HepG2 (cell line): ENCODE results near the gene SERTAD2. TPM values are rescaled to one million over a fixed set of nuclear protein-coding genes. Genes with fewer than 3 reads are reported as not detected.
A peak's percentile ranks its signal among the peaks of the same experiment; 100 is the strongest.

Experiments used
- ARNT2 ChIP-seq: sonication (generic); formaldehyde crosslinking; IDR thresholded peaks from 2 replicates; pipeline ENCODE4 v1.8.0; 2022; ENCODE audit warnings: mild to moderate bottlenecking, low read depth, missing genetic modification reagents, moderate library complexity
- EED ChIP-seq: sonication (generic); formaldehyde crosslinking; IDR thresholded peaks from 2 replicates; pipeline ENCODE4 v1.5.0; 2020; ENCODE audit warnings: mild to moderate bottlenecking, missing genetic modification reagents
- EP300 ChIP-seq, 3 experiments: sonication (generic) in 1 of 3; formaldehyde crosslinking in 1 of 3; IDR thresholded peaks; 2 replicates each; pipeline versions ENCODE4 v1.5.1 to v1.6.1; 2011 to 2020; ENCODE audit warnings: low read depth in 2 of 3, low read length in 2 of 3, borderline replicate concordance in 1 of 3, improper control_type of control experiment in 1 of 3, mild to moderate bottlenecking in 1 of 3, missing genetic modification reagents in 1 of 3, moderate library complexity in 1 of 3
- GATAD1 ChIP-seq: IDR thresholded peaks from 2 replicates; pipeline ENCODE4 v1.6.1; 2016; ENCODE audit warnings: missing genetic modification reagents, missing compliant biosample characterization
- LRRFIP1 ChIP-seq: sonication (generic); formaldehyde crosslinking; conservative IDR thresholded peaks from 2 replicates; pipeline ENCODE4 v1.4.0; 2020; ENCODE audit warnings: missing genetic modification reagents
- MAX ChIP-seq: IDR thresholded peaks from 2 replicates; pipeline ENCODE4 v1.6.1; 2012; ENCODE audit warnings: inconsistent platforms
- PPARG ChIP-seq: conservative IDR thresholded peaks from 2 replicates; pipeline ENCODE4 v1.6.1; 2016; ENCODE audit warnings: missing biosample characterization, missing genetic modification reagents
- SAP130 ChIP-seq: IDR thresholded peaks from 2 replicates; pipeline ENCODE4 v1.6.1; 2016; ENCODE audit warnings: low read depth
- SSRP1 ChIP-seq: IDR thresholded peaks from 2 replicates; pipeline ENCODE4 v1.6.1; 2016; ENCODE audit warnings: control low read depth
- ZNF639 ChIP-seq: conservative IDR thresholded peaks from 2 replicates; pipeline ENCODE4 v1.6.1; 2018; ENCODE audit warnings: missing genetic modification reagents
- ZNF770 ChIP-seq: sonication (generic); formaldehyde crosslinking; IDR thresholded peaks from 2 replicates; pipeline ENCODE4 v1.5.0; 2020; ENCODE audit warnings: mild to moderate bottlenecking, missing genetic modification reagents
- ZNF784 ChIP-seq: sonication (generic); formaldehyde crosslinking; IDR thresholded peaks from 2 replicates; pipeline ENCODE4 v1.5.1; 2020; ENCODE audit warnings: missing genetic modification reagents, mild to moderate bottlenecking, borderline replicate concordance
- polyA plus RNA-seq, 8 experiments: library from polyadenylated mRNA; depleted of rRNA in 3 of 8; stranded (reverse) in 7 of 8; unstranded in 1 of 8; fragments of >200 nt; fragmentation: Illumina TruSeq in 4 of 8; extraction: Trizol in 4 of 8; gene quantifications; 2 replicates each; pipeline versions ENCODE4 v1.2.1 to v1.2.3, GENCODE V29; 2011 to 2016; ENCODE audit warnings: low read depth in 4 of 8, missing spikeins in 1 of 8, mixed read lengths in 1 of 8; ENCODE audit not compliant: insufficient read depth in 1 of 8
- total RNA-seq, 5 experiments: library from RNA; depleted of rRNA; stranded (reverse); fragments of >200 nt; fragmentation: Illumina TruSeq; extraction: Trizol; gene quantifications; 2 replicates each; pipeline ENCODE4 v1.2.3, GENCODE V29; 2016; ENCODE audit warnings: low read depth in 1 of 5

Gene SERTAD2
- total and polyA plus RNA-seq, 2 of the 13 experiments (the other 11 are each of a cell fraction or from before 2014, with no cell fraction given) = 6.7 to 22.6 TPM

DNA sequence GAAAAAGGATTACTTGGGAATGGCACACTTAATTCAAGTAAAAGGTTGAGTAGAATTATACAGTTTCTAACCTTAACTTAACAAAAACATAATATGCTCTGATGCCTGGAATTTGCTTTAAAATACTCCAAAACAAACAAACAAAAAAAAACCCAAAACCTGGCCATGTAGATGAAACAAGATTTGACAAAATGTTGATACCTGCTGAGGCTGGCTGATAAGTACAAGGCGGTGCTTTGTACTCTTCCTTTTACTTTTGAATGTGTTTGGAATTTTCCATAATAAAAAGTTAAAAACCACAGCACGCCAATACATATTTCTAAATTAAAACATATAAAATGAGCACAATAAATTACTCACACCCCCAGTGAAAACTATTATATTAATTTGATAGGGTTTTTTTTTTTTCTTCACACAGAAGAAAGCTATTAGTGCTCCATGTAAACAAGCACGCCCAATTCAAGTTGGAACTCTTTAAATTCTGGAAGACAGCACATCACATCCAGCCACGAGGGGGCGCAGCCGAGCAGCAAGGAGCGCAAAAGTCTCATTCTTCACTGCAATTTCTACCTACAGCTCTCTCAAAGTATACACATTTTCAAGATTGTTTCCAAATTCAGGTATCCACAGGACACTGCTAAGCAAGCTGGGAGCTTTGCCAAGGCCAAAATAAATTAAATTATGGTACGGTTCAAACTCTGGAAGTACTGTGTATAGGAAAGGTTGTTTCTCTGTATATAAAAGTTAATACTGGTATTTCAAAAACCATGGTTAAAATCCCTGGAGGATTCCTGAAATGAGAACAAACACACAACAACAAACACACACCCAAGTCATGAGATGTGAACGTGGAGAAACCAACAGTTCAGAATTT is 7.5 kb downstream of the SERTAD2 start (continued):
- TF ChIP-seq ZNF770 (CRISPR knock-in tag) = no peak
- no peak for TF ChIP-seq LRRFIP1 (CRISPR knock-in tag)
- no peak for TF ChIP-seq ZNF784 (CRISPR knock-in tag)
- TF ChIP-seq PPARG = 0 out of 2 replicates have a peak, but pooled peaks have one; percentile 21
- peak; percentile 71; the same call in 1 of the 2 replicates for TF ChIP-seq SSRP1 (CRISPR knock-in tag)
- no peak for TF ChIP-seq GATAD1 (CRISPR knock-in tag)
- TF ChIP-seq EP300 (IDR thresholded peaks at IDR 0.05; ENCODE audit: low read depth in 2 of 2, low read length in 2 of 2) = 0 out of 4 replicates have a peak, but pooled peaks of 1 of the 2 experiments have one; percentile 34
- TF ChIP-seq EP300 (CRISPR knock-in tag; IDR thresholded peaks at IDR 0.05; ENCODE audit: borderline replicate concordance) = no peak
- TF ChIP-seq SAP130 (CRISPR knock-in tag) = peak; percentile 68
- no peak for TF ChIP-seq EED (CRISPR knock-in tag)
- no peak for TF ChIP-seq MAX
- no peak for TF ChIP-seq ZNF639 (CRISPR knock-in tag)
- no peak for TF ChIP-seq ARNT2 (CRISPR knock-in tag)
